GM19023 (cell line): ENCODE results near the gene SMTN.
"Not testable (repeated sequence)": the region's sequence is repeated elsewhere in the genome, so short reads cannot be mapped to it uniquely, and the experiment has no call there.

Experiments used
- ATAC-seq: cut with Tn5 transposase; IDR thresholded peaks from one replicate; pipeline ENCODE4 v1.9.1; 2021; ENCODE audit warnings: mild to moderate bottlenecking, moderate library complexity; ENCODE audit not compliant: unreplicated experiment

Gene SMTN

DNA sequence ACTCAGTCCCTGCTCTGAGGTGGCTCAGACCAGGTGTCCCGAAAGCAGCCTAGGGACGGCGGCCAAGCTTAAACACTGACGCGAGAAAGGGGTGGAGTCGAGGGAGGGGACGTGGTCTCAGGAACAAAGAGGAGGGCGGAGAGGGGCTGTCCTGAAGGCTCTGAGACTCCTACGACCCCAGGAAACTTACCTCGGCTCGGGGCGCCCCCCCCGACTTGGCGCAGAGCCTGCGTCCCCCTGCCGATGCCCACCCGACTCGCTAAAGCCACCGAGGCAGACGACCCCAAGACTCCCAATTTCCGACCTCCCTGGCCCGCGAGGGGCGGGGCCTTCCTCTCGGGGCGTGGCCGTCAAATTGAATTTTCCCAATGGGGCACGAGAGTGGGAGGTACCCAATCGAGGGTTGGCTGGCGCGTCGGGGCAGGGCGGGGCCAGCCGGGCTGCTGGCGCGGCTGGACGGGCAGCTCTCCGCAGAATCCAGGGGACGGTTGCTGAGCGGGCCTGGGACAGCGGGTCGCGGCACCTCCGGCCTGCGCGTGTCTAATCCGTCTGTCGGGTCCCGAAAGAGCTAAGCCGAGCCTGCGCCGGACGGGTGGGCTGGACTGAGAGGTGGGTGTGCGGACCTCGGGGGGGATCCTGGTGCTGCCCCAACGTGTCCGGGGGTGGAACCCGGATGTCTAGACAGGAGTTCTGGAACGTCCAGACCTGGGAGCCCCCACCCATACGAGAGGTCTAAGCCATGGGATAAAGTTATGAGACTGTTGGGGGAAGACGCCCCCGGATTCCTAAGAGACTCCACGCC, at the start of gene SMTN:
Gene SMTN, plus strand, starts transcription at position 471 of the 802 bp plus-strand sequence. CDS start 1,941 bp downstream, outside the sequence.
- ATAC-seq: peak; percentile 62

DNA sequence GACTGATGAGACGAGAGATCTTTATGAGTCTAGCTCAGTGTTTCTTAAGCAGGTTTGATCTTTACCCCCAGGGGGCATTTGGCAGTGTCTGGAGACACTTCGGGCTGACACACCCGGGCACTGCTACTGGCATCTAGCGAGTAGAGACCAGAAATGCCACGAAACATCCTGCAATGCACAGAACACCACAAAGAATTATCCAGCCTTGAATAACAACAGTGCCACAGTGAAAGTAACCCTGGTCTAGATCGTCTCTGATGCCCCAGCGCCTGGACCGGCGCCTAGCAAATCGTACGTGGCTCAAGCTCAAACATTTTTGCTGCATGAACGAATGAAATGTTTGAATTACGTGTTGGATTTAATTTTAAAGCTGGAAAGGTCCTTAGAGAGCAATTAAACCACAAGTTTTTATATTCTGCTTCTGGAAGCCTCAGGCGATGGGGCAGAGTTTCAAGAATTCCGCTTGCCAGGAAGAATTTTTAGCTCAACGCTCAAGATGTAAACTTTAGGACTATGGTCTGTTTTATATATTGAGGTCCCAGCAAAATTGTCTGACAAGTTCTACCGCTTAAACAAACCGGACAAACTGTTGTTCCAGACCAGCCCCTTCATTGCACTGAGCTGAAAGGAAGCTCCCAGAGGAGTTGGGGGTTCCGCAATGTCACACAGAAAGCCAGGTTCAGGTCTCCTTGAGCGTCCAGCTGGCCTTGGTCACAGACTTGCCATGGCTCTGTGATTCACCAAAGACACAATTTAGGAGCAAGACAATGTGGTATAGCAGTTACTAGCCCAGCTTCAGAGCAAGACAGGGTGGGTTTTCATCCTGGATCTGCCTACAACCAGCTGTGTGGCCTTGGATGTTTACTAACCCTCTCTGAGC, 44.2 kb upstream of the SMTN start:
- ATAC-seq: no peak

DNA sequence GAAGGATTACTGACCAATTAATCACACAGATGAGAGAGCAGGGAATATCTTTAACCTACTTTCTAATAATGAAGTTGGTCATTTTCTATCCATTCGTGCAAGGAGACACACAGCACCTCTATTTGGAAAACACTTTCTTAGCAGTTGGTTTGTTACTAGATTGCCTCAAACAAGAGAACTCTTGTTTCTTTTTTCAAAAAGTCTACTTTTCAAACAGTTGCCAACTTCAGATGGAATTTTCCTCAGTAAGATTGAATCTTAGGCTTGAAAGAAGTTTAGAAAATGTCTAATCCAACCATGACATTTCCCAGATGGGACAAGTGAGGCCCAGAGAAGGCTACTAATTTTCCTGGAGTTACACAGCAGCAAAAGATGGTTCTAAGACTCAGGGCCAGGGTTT, 42.4 kb upstream of the SMTN start:
- ATAC-seq: no peak

DNA sequence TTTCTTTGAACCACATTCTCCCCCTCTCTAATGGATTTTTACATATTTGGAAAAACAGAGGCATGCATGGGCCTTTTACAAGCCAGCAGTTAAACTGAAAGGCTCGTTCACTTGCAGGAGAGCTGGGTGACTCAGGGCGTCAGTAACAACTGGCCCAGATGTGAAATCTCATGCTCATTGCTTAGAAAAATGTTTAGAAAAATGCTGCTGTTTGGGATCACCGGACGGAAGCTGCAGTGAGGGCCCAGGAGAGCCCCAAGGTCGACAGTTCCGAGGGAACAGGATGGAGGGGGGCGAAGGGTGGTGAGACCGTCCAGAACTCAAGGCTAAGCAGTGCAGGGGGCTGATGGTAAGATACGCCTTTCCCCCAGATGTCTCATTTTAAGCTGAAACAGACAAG, 41.7 kb upstream of the SMTN start:
- ATAC-seq: no peak

DNA sequence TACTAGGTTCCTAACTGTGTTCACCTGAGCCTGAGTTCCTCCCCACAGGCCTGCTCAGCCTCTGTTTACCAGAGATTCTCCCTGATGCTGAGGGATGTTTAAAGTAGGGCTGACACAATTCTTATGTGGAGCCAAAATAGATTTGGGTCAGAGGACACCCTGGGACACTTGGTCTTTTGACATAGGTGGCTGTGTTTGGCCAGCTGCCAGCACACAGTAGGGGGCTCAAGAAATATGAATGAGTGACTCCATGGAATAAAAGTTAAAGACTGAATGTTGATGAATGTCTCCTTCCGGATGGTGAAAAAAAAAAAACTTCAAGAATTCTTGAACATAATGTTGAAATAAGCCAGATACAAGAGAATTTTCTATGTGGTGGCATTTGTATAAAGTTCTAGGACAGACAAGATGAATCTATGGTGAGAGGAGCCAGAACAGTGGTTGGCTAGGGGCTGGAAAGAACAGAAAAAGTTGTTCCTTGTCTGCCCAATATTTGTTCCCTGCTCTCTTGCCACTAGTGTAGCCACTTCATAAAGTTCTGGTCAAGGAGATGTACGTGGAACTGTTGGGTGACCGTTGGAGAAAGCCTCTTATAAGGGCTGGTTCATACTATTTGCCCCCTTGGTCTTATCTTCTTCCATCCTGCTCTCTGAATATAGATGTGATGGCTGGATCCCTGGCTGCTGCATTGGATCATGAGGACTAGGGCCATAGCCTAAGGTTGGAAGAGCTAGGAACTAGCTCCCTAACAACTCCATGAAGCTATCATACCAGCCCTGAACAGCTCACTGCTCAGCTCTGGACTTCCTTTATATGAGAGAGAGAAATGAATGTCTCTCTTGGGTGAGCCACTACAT, 40.3 kb upstream of the SMTN start:
- ATAC-seq: no peak

DNA sequence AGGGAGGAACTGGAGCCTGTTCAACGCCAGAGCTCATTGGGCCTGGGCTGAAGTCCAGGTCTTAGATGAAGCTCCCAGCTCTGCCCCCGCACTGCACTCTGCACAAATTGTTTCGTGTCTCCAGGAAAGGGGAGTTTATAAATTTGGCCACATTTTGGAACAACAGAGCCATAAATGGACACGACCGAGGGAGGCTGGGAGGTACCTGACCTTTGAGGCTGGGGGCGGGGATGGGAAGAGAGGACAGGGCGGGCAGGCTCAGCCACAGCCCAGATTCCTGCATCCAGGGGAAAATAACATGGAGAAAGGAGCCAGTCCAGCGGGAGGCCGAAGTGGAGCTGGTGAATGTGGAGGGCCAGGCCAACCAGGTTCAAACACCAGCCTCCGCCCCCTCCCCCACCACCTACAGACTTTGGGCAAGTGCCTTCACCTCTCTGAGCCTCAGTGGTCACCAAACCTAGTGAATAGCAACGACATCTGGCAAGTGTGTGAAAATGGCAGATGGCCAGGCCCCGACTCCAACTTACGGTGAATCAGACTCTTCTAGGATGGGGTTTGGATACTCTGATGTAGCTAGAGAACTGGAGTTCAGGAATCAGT, 36.8 kb upstream of the SMTN start:
- no peak for ATAC-seq

DNA sequence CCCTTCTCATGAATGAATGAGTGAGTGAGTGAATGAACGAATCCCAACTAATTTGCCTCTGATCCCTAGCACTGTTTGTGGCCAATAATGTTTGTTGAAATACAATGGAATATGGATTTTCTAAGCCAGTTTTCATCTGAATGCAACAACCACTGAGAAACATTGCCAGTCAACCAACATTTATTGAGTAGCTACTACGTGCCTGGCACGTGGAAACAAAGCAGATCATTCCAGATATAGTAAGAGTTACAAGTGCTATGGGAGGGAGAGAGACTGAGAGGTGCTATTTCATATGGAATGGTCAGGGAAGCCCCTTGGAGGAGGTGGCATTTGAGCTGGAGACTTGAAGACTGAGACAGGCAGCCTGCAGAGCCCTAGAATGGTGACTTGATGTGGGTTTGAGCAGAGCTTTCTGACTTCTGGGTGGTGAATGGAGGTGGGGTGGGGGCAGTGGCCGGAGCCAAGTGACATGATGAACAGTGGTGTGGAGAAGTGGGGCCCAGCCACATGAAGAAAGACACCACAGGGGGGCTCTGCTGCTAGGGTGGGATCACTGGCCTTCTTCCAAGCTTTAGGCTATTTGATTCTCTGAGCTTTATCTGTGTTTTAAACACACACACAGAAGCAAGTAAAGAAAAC, 35.1 kb upstream of the SMTN start:
- no peak for ATAC-seq

DNA sequence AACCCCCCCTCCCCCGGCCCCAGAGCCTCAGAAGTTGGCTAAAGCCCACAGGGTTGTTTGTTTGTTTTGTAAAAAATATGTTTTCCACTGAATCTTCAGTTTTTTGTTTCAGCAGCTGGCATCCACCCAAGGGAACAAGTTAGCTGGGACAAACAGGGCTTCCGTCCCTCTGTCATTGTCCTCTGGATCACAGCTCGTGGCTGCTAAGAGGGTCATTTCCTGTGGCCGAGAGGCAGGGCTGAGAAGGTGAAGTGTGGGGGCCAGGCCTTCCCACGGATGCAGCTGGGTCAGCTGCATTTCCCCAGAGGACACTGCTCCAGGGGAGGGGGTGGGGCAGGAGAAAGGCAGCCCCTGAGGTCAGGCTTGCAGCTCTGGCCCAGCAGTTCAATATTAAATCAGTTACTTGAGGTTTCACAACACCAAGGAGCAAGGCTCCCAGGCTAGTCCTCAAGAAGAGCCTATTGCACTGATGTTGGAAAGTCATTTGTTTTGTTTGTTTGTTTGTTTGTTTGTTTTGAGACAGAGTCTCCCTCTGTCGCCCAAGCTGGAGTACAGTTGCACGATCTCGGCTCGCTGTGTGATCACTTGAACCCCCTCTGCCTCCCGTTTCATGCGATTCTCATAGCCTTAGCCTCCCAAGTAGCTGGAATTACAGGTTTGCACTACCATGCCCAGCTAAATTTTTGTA, 34.4 kb upstream of the SMTN start:
- ATAC-seq: no peak

DNA sequence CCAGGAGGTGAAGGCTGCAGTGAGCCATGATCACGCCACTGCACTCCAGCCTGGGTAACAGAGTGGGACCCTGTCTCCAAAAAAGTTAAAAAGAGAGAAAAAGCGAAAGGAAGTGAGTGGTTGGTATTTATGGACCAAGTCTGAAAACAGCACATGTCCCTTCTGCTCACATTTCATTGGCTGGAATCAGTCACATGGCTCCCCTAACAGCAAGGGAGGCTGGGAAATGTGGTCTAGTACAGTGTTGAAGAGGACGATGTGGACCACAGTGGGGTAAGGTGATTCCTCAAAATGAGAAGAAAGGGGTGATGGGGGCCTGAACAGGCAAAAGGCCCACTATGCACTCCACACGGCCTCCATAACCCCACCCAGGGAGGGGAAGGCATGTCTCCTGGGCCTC, 32.5 kb upstream of the SMTN start:
- no peak for ATAC-seq

DNA sequence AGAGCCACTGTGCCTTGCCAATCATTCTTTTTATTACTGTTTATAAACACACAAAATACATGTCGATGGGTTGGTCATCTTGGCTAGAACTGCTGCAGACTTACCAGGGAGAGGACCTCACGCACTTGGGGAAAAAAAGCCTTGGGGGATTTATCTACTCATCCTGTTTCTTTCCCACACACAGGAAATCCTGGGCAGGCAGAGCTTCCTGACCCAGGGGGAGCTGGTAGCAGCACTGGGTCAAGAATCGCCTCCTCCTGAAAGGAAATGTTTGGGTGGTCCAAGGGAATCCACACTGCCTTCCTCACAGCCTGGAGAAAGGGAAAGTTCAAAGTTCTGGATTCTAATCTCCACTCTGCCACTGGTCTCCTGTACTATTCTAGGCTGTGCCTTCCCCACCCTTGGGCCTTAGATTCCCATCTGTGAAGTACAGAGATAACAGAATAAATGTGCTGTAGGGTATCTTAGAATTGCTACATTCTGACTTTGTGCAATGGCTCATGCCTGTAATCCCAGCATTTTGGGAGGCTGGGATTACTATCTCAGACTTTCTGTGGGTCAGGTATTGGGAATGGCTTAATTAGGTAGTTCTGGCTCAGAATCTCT, 31.2 kb upstream of the SMTN start:
- no peak for ATAC-seq

DNA sequence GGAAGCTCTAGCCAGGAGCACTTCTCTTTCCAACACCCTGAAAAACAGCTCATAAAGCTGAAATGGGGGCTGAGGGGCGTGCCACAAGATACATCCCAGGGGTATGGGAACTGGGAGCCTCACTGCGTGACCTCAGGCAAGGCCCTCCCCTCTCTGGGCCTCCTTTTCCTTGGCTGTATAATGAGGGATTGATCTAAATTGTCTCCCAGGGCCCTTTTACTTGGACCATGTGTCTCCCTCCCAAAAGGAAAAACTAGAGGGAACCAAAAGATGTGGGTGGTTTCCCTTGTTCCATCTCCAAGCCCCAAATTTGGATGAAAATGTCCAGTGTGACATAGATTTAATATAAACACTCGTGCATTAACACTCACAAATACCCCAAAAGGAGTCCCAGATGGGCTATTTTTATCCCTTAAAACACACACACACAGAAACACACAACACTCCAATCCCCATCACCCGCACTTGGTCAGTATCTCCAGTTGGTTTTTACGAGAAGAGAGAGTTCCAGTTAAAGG, 25.9 kb upstream of the SMTN start:
- ATAC-seq: no peak

DNA sequence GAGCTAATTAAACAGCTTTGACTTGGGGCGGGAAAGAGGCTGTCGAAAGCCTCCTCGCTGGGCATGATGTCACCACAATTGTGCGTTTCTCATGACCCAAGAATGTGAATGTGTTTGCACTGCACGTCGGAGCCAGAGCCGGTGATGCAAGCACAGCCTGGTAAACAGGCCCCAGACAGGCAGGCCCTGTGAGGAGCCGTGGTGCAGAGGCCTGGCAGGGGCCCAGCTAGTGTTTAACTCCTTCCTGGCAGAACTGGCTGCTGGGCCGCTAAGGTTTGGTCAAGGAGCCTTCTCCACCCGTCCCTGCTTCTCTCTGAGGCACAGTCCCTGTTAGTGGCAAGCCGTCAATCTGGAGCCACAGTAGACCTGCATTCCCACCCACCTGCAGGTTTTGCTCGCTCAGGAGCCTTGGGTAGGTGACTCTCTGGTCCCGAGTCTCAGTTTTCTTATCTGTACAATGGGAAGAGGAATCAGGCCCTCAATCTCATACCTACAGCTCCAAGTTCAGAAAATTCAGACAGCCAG, 25.4 kb upstream of the SMTN start:
- no peak for ATAC-seq

DNA sequence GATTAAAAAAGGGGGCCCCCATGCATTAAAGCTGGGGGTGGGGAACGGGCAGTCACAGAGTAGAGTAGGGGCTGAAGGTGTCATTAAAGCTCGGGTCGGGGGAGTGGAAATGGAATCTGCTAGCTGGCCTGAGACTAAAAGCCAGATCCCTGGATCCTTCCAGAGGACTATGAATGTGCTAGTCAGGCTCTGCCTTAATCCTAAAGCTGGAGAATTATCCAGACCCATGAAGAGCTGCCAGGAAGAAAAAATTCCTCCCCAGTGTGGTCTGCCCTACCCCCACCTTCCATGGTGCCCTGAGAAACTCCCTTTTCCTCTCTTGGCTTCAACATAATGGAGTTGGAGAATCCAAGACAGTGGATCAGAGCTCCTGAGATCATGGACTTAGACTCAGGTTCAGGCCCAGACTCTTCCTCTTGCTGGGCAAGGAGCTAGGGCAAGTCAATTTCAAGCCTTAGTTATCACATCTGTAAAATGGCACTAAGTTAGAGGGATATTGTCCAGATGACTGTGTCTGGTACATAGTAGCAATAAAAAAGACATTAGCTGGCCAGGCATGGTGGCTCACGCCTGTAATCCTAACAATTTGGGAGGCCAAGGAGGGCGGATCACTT, 24.0 kb upstream of the SMTN start:
- ATAC-seq: no peak

DNA sequence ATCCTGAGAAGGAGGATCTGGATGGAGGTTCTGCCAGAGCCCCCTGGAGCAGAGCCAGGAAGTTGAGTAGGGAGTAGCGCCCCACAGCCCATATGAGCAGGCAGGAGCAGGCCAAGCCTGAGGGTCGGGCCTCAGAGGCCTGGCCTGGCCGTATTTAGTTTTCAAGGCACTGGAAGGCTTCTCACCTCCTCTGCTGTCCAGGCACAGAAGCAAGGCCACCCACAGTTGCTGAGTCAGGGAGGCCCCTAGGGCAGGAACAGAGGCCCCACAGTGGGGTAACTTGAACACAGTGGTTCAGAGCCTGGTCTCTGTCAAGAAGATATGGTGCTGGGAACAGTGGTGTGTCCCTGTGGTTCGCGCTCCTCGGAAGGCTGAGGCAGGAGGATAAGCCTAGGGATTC, 21.5 kb upstream of the SMTN start:
- not testable (repeated sequence) for ATAC-seq

DNA sequence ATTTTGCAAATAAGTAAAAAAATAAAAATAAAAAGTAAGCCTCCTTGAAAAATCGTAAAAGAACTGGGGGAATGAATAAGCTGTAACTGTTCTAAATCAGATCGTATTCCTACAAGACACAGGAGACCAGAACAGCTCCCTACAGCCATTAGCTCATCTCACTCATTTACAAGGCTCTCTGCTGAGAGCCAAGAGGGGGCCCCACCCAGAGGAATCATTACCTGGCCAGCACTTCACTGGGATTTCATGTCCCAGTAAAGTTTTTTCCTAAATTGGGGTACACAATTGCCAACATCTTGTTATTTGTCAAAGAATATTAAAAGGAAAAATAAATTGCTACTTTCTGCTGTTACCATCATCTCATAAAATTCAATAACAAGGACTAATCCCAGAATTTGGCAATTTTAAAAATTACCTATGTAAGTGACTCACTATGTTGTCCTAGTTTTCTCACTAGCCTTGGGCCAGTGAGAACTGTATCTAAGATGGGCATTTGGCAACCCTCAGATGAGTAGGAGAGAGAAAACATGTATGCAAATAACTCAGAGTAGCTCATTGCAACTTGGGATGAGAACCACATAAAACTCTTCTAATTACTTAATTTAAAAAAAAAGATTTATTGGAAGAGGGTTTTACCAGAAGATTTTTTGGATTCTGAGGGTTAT, 18.4 kb upstream of the SMTN start:
- ATAC-seq: no peak

DNA sequence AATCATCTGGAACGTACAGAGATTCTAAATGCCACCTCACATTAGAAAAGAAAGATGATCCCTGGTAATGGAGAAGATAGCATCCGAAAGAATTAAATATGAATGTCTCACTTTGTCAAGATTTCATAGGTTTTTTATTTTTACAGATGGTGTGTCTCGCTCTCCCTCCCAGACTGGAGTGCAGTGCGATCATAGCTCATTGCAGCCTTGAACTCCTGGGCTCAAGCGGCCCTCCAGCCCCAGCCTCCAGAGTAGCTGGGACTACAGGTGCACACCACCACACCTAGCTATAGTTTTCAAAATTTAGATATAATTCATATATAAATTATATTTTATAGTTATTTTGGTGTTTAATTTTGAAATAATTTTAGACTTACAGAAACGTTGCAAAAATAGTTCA, 16.7 kb upstream of the SMTN start:
- no peak for ATAC-seq

DNA sequence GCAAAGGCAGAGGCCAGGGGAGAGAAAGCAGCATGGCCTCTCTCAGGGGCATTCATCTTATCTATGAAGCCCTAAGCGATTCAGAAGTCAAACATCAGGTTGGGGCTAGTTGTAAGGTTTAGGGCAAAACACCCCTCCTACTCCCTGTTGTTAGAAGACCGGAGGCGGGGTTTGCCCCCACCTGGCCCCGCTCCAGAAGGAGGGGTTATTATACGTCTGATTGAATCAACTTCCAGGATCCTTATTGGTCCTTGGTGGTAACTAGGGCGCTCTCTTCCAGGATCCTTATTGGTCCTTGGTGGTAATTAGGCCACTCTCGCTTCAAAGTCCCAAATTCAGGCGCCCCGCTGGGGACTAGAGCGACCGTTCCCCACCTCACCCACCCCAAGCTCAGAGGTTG, 12.1 kb upstream of the SMTN start:
- ATAC-seq: no peak
